Fibroblast of lung (primary cell): Measurements from ENCODE around the gene ABR. TPM values are rescaled to one million over a fixed set of nuclear protein-coding genes. Genes with fewer than 3 reads are reported as not detected.

Experiments
- DNase-seq, 2 donors: peaks; one replicate each; pipeline versions ENCODE4 v3.0.0 to v3.0.0-alpha.2; 2010; ENCODE audit warnings: low read depth in 2 of 2
- H2AFZ ChIP-seq: 2 replicates; pipeline ENCODE4 v1.5.1; 2012; ENCODE audit warnings: low read length, control low read depth, inconsistent platforms
- H3K27ac ChIP-seq: 2 replicates; pipeline ENCODE4 v1.5.1; 2011; ENCODE audit warnings: low read length, control low read depth; ENCODE audit not compliant: insufficient read depth
- H3K27me3 ChIP-seq: 2 replicates; pipeline ENCODE4 v1.5.1; 2011; ENCODE audit warnings: mild to moderate bottlenecking, low read length; ENCODE audit not compliant: control insufficient read depth, insufficient read depth
- H3K36me3 ChIP-seq: 2 replicates; pipeline ENCODE4 v1.5.1; 2011; ENCODE audit warnings: low read length; ENCODE audit not compliant: control insufficient read depth, insufficient read depth
- H3K4me1 ChIP-seq: 2 replicates; pipeline ENCODE4 v1.5.1; 2011; ENCODE audit warnings: low read length; ENCODE audit not compliant: control insufficient read depth, insufficient read depth; ENCODE audit errors: extremely low read depth
- H3K4me2 ChIP-seq: 2 replicates; pipeline ENCODE4 v1.5.1; 2011; ENCODE audit warnings: low read length, control low read depth; ENCODE audit not compliant: insufficient read depth; ENCODE audit errors: extremely low read depth
- H3K4me3 ChIP-seq, 4 experiments: fragments of 200-600 bp in 1 of 4; sonication (generic) in 1 of 4; replicated peaks in 1 of 4; 2 replicates each; pipeline ENCODE4 v1.5.1; 2011 to 2016; ENCODE audit warnings: low read length in 4 of 4, low read depth in 3 of 4, mild to moderate bottlenecking in 3 of 4, control low read depth in 2 of 4, inconsistent platforms in 1 of 4, mixed read lengths in 1 of 4; ENCODE audit not compliant: insufficient read depth in 1 of 4; ENCODE audit errors: control extremely low read depth in 1 of 4
- H3K79me2 ChIP-seq: 2 replicates; pipeline ENCODE4 v1.5.1; 2012; ENCODE audit warnings: mild to moderate bottlenecking, low read length, inconsistent platforms; ENCODE audit not compliant: control insufficient read depth, insufficient read depth
- H3K9ac ChIP-seq: 2 replicates; pipeline ENCODE4 v1.5.1; 2011; ENCODE audit warnings: mild to moderate bottlenecking, low read length, control low read depth; ENCODE audit not compliant: insufficient read depth
- H3K9me3 ChIP-seq: 2 replicates; pipeline ENCODE4 v1.5.1; 2012; ENCODE audit warnings: low read depth, low read length; ENCODE audit not compliant: control insufficient read depth, insufficient read depth
- H4K20me1 ChIP-seq: 2 replicates; pipeline ENCODE4 v1.5.1; 2011; ENCODE audit warnings: low read length; ENCODE audit not compliant: control insufficient read depth, insufficient read depth; ENCODE audit errors: extremely low read depth
- EZH2 ChIP-seq: IDR thresholded peaks from 2 replicates; pipeline ENCODE4 v1.5.1; 2012; ENCODE audit warnings: low read length, control low read depth, mild to moderate bottlenecking; ENCODE audit errors: missing control alignments
- polyA plus RNA-seq, 2 donors: library from polyadenylated mRNA; depleted of rRNA in 1 of 2; stranded (reverse) in 1 of 2; unstranded in 1 of 2; fragments of >200 nt; gene quantifications; 2 replicates each; pipeline ENCODE4 v1.2.1, GENCODE V29; 2011 to 2012; ENCODE audit warnings: missing spikeins in 1 of 2
- total RNA-seq: library from RNA; depleted of rRNA; stranded (reverse); fragments of >200 nt; gene quantifications from 2 replicates; pipeline ENCODE4 v1.2.1, GENCODE V29; 2014
- TF ChIP-seq, protein P1 (sequence below), 2 donors: IDR thresholded peaks in 1 of 2; conservative IDR thresholded peaks in 1 of 2; 1 replicate in 1 of 2; 2 replicates in 1 of 2; pipeline ENCODE4 v1.5.1; 2011 to 2012; ENCODE audit warnings: low read length in 2 of 2, control low read depth in 1 of 2, inconsistent platforms in 1 of 2, low read depth in 1 of 2, mild to moderate bottlenecking in 1 of 2

The ABR gene
- total and polyA plus RNA-seq, 2 donors (not counting 1 experiment from before 2014, with no cell fraction given) = 43.7 to 84.7 TPM

DNA sequence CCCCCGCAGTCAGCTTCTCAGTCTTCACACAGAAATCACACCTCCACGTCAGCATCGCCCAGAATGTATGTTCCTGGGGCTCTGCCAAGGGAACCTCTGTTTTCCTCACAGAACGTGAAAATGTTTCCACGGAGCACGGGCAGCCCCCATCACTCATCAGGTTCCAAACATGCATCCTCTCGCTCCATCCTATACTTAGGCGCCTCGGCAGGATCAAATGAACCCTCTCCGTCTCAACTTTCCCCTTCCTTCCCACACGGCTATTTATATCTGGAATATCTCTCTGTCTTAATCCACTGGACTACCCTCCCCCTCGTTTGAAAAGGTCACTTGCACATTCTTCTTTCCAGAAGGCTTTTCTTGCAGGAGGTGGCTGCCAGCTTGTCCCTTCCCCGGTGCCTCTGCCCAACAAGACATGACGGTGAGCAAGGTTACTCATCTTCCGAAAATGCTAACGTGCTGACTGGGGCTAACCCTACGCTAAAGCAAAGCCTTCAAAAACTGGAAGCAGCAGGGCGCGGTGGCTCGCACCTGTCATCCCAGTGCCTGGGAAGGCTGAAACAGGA lies 221.8 kb downstream of the ABR start:
- Histone ChIP-seq H3K9me3 (no peaks in the 10 kb centered on the region), H4K20me1 (no peaks in the 10 kb centered on the region), H3K27ac (no peak overlapping the region), H3K79me2 (peaks cover 5% of the 10 kb centered on the region), H3K4me1 (peaks cover 7% of the 10 kb centered on the region), H3K36me3 (peaks cover 2% of the 10 kb centered on the region), H3K4me2 (no peak overlapping the region), H2AFZ (no peak overlapping the region), H3K27me3 (no peaks in the 10 kb centered on the region), H3K9ac (no peak overlapping the region), H3K4me3 (no peak overlapping the region)
- no peak for TF ChIP-seq EZH2
- TF ChIP-seq, protein P1, sequence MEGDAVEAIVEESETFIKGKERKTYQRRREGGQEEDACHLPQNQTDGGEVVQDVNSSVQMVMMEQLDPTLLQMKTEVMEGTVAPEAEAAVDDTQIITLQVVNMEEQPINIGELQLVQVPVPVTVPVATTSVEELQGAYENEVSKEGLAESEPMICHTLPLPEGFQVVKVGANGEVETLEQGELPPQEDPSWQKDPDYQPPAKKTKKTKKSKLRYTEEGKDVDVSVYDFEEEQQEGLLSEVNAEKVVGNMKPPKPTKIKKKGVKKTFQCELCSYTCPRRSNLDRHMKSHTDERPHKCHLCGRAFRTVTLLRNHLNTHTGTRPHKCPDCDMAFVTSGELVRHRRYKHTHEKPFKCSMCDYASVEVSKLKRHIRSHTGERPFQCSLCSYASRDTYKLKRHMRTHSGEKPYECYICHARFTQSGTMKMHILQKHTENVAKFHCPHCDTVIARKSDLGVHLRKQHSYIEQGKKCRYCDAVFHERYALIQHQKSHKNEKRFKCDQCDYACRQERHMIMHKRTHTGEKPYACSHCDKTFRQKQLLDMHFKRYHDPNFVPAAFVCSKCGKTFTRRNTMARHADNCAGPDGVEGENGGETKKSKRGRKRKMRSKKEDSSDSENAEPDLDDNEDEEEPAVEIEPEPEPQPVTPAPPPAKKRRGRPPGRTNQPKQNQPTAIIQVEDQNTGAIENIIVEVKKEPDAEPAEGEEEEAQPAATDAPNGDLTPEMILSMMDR (conservative IDR thresholded peaks at IDR 0.05 in 1 of 2, IDR thresholded peaks at IDR 0.05 in 1 of 2; ENCODE audit: low read depth in 1 of 2, low read length in 2 of 2) = no peak
- peak in 1 of 2 donors; percentile 30 for DNase-seq

DNA sequence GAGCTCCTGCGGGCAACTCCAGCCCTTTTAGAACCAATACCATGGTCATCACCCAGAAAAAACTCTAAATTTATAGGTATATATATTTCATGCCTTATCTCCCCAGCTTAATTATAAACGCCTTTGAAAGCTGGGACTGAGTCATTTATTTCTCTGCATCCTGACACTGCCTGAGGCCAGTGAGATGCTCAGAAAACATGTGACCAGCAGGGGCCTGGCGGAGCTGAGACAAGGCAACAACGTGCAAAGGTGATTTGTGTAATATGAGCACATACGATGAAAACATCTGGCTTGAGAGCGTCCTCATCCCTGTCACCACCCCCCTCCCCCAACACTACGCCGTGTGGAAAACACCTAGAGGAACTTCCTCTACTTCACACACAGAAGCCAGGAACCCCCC lies 222.9 kb downstream of the ABR start:
- TF ChIP-seq EZH2 = no peak
- TF ChIP-seq, protein P1 (conservative IDR thresholded peaks at IDR 0.05 in 1 of 2, IDR thresholded peaks at IDR 0.05 in 1 of 2; ENCODE audit: low read depth in 1 of 2, low read length in 2 of 2) = no peak
- peak in 1 of 2 donors; percentile 51 for DNase-seq
- H3K4me1 ChIP-seq = peaks cover 7% of the 10 kb centered on the region
- H3K36me3 ChIP-seq = peaks cover 2% of the 10 kb centered on the region
- peaks cover 2% of the 10 kb centered on the region for H3K79me2 ChIP-seq
- no peaks in the 10 kb centered on the region for H4K20me1 ChIP-seq
- no peaks in the 10 kb centered on the region for H3K27me3 ChIP-seq
- no peak overlapping the region for H3K4me3 ChIP-seq
- no peak overlapping the region for H3K4me2 ChIP-seq
- H3K9ac ChIP-seq = no peak overlapping the region
- no peak overlapping the region for H3K27ac ChIP-seq
- no peaks in the 10 kb centered on the region for H3K9me3 ChIP-seq
- H2AFZ ChIP-seq = no peak overlapping the region

DNA sequence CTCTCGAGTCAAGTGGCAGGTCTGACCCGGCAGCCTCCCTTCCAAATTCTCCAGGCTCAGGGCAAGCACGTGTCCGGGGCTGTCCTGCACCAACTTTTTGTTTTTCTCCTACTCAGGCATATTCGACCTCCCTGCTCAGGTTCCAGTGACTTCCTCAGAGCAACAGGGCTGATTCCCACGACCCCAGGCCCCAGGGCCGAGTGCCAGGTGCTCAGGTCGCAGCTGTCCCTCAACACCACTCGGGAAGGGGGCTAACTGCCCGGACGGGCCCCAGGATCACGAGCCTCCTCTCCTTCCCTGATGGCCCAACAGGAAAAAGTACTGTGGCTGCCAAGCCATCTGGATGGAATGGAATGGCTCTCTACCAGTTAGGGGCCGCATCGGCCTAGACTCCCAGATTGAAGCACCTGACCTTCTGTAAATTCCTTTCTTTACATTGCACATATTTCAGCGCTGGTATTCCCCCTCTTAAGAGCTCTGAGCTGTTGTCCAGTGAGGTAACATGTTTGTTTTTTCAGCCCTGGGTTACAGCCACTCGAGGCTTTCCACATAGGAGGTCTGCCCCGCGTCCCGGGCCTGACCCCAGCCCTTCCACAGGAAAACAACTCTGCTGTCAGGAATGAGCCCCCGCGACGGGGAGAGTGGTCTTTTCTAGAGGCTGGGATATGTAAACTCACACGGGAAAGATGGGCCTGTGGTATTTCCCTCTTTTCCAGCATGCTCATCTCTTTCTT lies 225.2 kb downstream of the ABR start:
- no peak overlapping the region for H3K27ac ChIP-seq

More for the DNA sequence above, 225.2 kb downstream of the ABR start:
- H3K9ac ChIP-seq = no peak overlapping the region
- TF ChIP-seq EZH2 = no peak
- TF ChIP-seq, protein P1 (conservative IDR thresholded peaks at IDR 0.05 in 1 of 2, IDR thresholded peaks at IDR 0.05 in 1 of 2; ENCODE audit: low read depth in 1 of 2, low read length in 2 of 2) = no peak
- no peak overlapping the region for H3K4me2 ChIP-seq
- no peaks in the 10 kb centered on the region for H3K9me3 ChIP-seq
- peaks cover 5% of the 10 kb centered on the region for H3K79me2 ChIP-seq
- H3K27me3 ChIP-seq = no peaks in the 10 kb centered on the region
- DNase-seq = peak; percentile 28 to 93
- H3K4me1 ChIP-seq = peaks cover 18% of the 10 kb centered on the region
- peaks cover 2% of the 10 kb centered on the region for H3K36me3 ChIP-seq
- no peak overlapping the region for H3K4me3 ChIP-seq
- H2AFZ ChIP-seq = no peak overlapping the region
- H4K20me1 ChIP-seq = no peaks in the 10 kb centered on the region
